ENCODE data around the gene SPEF1. TPM values are rescaled to one million over a fixed set of nuclear protein-coding genes. Genes with fewer than 3 reads are reported as not detected.

SPEF1 gene
- total RNA-seq, 3 donors from 2014 or later, result 0.33 to 0.88 TPM; not detected in 1

DNA sequence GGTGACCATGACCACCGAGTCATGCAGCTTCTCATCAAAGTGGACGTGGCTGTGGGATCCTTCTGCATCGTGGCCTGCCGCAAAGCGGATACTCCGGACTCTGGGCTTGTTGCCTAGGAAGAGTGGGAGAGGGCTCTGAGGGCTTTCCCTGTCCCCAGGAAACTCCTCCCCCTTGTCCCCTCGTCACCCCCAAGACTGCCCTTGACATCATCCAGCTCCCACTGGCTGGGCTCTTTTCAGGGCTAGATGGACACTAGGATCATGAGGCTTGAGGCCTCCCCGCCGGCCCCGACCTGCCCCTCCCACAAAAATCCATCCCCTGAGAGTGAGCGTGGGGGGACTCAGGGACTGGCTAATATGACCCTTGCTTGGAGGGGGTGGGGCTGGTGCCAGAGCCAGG lies 22.7 kb downstream of the SPEF1 start:
- Histone ChIP-seq H3K27ac (peak overlapping the region in 1 of 2 donors; percentile 75), H3K9me3 (no peaks in the 10 kb centered on the region), H3K4me3 (no peak overlapping the region), H3K36me3 (no peaks in the 10 kb centered on the region), H3K4me1 (no peaks in the 10 kb centered on the region), H3K27me3 (no peaks in the 10 kb centered on the region)
- TF ChIP-seq POLR2A (IDR thresholded peaks at IDR 0.05) (no peak), POLR2AphosphoS5 (IDR thresholded peaks at IDR 0.05) (no peak)
- TF ChIP-seq, protein P1, sequence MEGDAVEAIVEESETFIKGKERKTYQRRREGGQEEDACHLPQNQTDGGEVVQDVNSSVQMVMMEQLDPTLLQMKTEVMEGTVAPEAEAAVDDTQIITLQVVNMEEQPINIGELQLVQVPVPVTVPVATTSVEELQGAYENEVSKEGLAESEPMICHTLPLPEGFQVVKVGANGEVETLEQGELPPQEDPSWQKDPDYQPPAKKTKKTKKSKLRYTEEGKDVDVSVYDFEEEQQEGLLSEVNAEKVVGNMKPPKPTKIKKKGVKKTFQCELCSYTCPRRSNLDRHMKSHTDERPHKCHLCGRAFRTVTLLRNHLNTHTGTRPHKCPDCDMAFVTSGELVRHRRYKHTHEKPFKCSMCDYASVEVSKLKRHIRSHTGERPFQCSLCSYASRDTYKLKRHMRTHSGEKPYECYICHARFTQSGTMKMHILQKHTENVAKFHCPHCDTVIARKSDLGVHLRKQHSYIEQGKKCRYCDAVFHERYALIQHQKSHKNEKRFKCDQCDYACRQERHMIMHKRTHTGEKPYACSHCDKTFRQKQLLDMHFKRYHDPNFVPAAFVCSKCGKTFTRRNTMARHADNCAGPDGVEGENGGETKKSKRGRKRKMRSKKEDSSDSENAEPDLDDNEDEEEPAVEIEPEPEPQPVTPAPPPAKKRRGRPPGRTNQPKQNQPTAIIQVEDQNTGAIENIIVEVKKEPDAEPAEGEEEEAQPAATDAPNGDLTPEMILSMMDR (IDR thresholded peaks at IDR 0.05), result no peak
- intact Hi-C loops (cut with DNase I; ENCODE audit: low total_unique reads), result no loop called here
- DNase-seq (ENCODE audit: low spot score in 2 of 2), result no peak

DNA sequence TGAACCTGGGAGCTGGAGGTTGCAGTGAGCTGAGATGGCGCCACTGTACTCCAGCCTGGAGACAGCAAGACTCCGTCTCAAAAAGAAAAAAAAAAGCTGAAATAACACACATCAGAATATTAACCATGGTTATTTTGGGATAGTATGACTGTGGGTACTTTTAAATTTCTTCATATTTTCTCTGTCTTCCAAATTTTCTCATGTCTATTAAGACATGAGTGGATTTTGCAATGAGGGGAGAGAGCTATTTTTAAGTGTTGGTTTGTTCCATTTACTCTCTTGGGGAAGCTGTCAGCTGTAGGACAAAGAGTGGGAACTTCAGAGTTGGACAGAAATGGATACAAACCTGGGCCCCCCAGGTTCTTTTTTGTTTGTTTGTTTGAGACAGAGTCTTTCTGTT lies 24.0 kb downstream of the SPEF1 start:
- no peak for DNase-seq (ENCODE audit: low spot score in 2 of 2)
- no peak for TF ChIP-seq POLR2A (IDR thresholded peaks at IDR 0.05)
- TF ChIP-seq, protein P1 (IDR thresholded peaks at IDR 0.05), result no peak
- no peak for TF ChIP-seq POLR2AphosphoS5 (IDR thresholded peaks at IDR 0.05)
- Histone ChIP-seq H3K4me3 (no peak overlapping the region), H3K4me1 (no peaks in the 10 kb centered on the region), H3K9me3 (no peaks in the 10 kb centered on the region), H3K36me3 (no peaks in the 10 kb centered on the region), H3K27me3 (no peaks in the 10 kb centered on the region), H3K27ac (peak overlapping the region in 1 of 2 donors; percentile 55)
- intact Hi-C loops (cut with DNase I; ENCODE audit: low total_unique reads), result no loop called here

DNA sequence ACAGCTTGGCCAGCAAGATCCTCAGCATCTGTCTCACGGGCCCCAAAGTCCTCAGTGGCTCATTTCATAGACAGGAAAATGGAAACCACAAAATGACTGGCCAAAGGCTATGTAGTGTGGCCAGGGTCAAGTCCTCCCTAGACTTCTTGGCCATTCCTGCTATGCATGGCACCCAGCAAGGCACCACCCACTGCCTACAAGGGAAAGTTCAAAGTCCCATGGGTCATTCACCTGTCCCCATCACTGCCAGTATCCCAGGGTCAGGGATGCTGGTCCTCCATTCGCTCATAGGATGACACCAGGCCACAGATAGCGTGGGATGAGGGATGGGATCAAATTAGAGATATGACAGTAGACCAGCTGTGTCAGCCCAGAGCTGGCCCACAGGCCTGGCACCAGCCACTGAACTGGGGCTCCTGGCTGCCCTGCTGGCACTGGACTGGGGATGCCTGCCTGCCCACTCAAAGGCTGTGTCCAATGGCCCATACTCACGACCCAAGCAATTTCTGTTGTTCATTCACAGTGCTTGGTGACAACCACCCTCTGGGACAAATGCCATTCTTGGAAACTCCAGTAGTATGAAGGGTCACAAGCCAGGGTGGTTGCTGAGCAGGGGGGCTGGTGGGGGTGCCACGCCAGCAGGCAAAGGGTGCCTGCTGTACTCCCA lies 25.3 kb downstream of the SPEF1 start:
- TF ChIP-seq POLR2A (IDR thresholded peaks at IDR 0.05) (no peak), POLR2AphosphoS5 (IDR thresholded peaks at IDR 0.05) (no peak)
- TF ChIP-seq, protein P1 (IDR thresholded peaks at IDR 0.05), result no peak
- no peak for DNase-seq (ENCODE audit: low spot score in 2 of 2)
- Histone ChIP-seq H3K27me3 (peaks cover 0 to 5% of the 10 kb centered on the region in 2 donors), H3K9me3 (no peaks in the 10 kb centered on the region), H3K36me3 (no peaks in the 10 kb centered on the region), H3K27ac (no peak overlapping the region), H3K4me1 (no peaks in the 10 kb centered on the region), H3K4me3 (no peak overlapping the region)
- intact Hi-C loops (cut with DNase I; ENCODE audit: low total_unique reads), result no loop called here

DNA sequence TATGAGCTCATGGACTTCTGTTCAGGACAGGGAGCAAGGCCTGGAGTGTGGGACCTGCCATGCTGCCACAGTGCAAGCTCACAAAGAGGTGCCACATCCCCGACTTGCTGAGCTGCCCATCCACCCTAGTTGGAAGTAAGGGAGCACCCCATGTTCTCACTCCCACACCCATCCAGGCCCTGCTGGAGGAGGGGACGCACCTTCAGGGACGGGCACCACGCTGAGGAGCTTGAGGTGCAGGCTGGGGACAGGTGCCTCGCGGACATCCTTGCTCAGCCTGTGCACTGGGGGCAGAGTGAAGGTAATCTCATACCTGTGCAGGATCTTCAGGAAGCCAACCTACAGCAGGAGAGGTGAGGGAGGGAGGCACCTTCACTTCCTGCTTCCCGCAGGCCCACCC lies 26.0 kb downstream of the SPEF1 start:
- Histone ChIP-seq H3K27me3 (peaks cover 3 to 12% of the 10 kb centered on the region in 2 donors), H3K9me3 (no peaks in the 10 kb centered on the region), H3K36me3 (no peaks in the 10 kb centered on the region), H3K4me1 (no peaks in the 10 kb centered on the region), H3K4me3 (no peak overlapping the region), H3K27ac (no peak overlapping the region)
- TF ChIP-seq, protein P1 (IDR thresholded peaks at IDR 0.05), result no peak
- no peak for TF ChIP-seq POLR2AphosphoS5 (IDR thresholded peaks at IDR 0.05)
- no peak for TF ChIP-seq POLR2A (IDR thresholded peaks at IDR 0.05)
- no peak for DNase-seq (ENCODE audit: low spot score in 2 of 2)
- intact Hi-C loops (cut with DNase I; ENCODE audit: low total_unique reads), result no loop called here

DNA sequence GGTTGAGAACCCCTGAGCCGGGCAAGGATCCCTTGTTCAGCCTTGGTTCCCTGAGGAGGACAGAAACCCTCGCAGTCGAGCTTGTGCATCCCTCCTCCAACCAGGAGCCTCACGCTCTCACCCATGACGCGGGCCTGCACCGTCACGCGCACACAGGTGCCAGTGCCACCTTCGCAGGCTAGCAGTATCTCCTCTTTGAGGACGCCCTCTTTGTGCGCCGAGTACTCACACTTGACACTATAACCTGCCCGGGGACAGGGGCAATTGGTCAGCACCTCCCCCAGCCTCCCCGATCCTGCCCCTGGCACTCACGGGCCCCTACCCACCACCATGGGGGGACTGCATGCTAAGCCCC lies 27.0 kb downstream of the SPEF1 start:
- H3K27ac ChIP-seq, result no peak overlapping the region

More for the DNA sequence above, 27.0 kb downstream of the SPEF1 start:
- peaks cover 7 to 21% of the 10 kb centered on the region in 2 donors for H3K27me3 ChIP-seq
- H3K4me1 ChIP-seq, result no peaks in the 10 kb centered on the region
- no peak for DNase-seq (ENCODE audit: low spot score in 2 of 2)
- H3K36me3 ChIP-seq, result no peaks in the 10 kb centered on the region
- H3K4me3 ChIP-seq, result no peak overlapping the region
- H3K9me3 ChIP-seq, result no peaks in the 10 kb centered on the region
- TF ChIP-seq, protein P1 (IDR thresholded peaks at IDR 0.05), result no peak
- TF ChIP-seq POLR2A (IDR thresholded peaks at IDR 0.05), result no peak
- TF ChIP-seq POLR2AphosphoS5 (IDR thresholded peaks at IDR 0.05), result no peak
- intact Hi-C loops (cut with DNase I; ENCODE audit: low total_unique reads), result no loop called here

Measured in breast epithelium (tissue), 4 donors.